IMR-90 (cell line): ENCODE measurements around the gene WDR62. TPM values are rescaled to one million over a fixed set of nuclear protein-coding genes. Genes with fewer than 3 reads are reported as not detected.

Source experiments
- ATAC-seq: fragments of 200-7000 bp; cut with Tn5 transposase; 2 replicates; pipeline ENCODE4 v1.9.1; 2020; ENCODE audit warnings: low read depth, mild to moderate bottlenecking, moderate library complexity
- BruUV-seq: library from RNA; stranded (reverse); fragments of 400-500 nt; replicated peaks from 2 replicates; lab custom pipeline; 2021; lab: Mats Ljungman, UMichigan
- CTCF ChIA-PET: fragments of 300-600 bp; formaldehyde crosslinking; extraction: SDS; loops from one replicate; lab custom pipeline; 2021; ENCODE audit warnings: antibody characterized with exemption; lab: Yijun Ruan, JAX
- POLR2A ChIA-PET: fragments of 300-600 bp; sonication (Branson Sonifier 250); formaldehyde crosslinking; loops from one replicate; lab custom pipeline; 2022; ENCODE audit warnings: antibody characterized with exemption; ENCODE audit not compliant: unreplicated experiment; lab: Charles Lee
- DNase-seq: peaks from one replicate; pipeline ENCODE4 v3.0.0; 2013
- H2AFZ ChIP-seq: replicated peaks from 2 replicates; pipeline ENCODE3; 2013; ENCODE audit warnings: low read length, mild to moderate bottlenecking; ENCODE audit not compliant: poor library complexity
- H2AK5ac ChIP-seq: 2 replicates; pipeline ENCODE4 v1.6.1; 2013; ENCODE audit warnings: low read depth, low read length, inconsistent platforms
- H2AK9ac ChIP-seq: replicated peaks from 2 replicates; pipeline ENCODE3; 2013; ENCODE audit warnings: mild to moderate bottlenecking, low read depth, low read length, moderate library complexity; ENCODE audit not compliant: poor library complexity
- H2BK120ac ChIP-seq: 2 replicates; pipeline ENCODE4 v1.6.1; 2013; ENCODE audit warnings: low read depth, low read length, inconsistent platforms
- H2BK15ac ChIP-seq: 3 replicates; pipeline ENCODE4 v1.6.1; 2013; ENCODE audit warnings: low read depth, low read length, inconsistent platforms
- H2BK20ac ChIP-seq: 2 replicates; pipeline ENCODE4 v1.6.1; 2013; ENCODE audit warnings: low read depth, mild to moderate bottlenecking, inconsistent platforms, low read length, moderate library complexity
- H2BK5ac ChIP-seq: 2 replicates; pipeline ENCODE4 v1.6.1; 2013; ENCODE audit warnings: mild to moderate bottlenecking, low read depth, low read length, inconsistent platforms; ENCODE audit not compliant: poor library complexity, severe bottlenecking
- H3K14ac ChIP-seq: replicated peaks from 2 replicates; pipeline ENCODE4 v1.6.1; 2013; ENCODE audit warnings: low read depth, low read length, inconsistent platforms
- H3K18ac ChIP-seq: 2 replicates; pipeline ENCODE4 v1.6.1; 2013; ENCODE audit warnings: low read depth, low read length, control low read depth
- H3K23ac ChIP-seq: 2 replicates; pipeline ENCODE4 v1.6.1; 2013; ENCODE audit warnings: low read depth, low read length, inconsistent platforms
- H3K27ac ChIP-seq: 2 replicates; pipeline ENCODE4 v1.5.1; 2013; ENCODE audit warnings: mild to moderate bottlenecking, control low read depth, low read length; ENCODE audit not compliant: insufficient read depth
- H3K27me3 ChIP-seq: 2 replicates; pipeline ENCODE4 v1.6.1; 2013; ENCODE audit warnings: low read length; ENCODE audit not compliant: control insufficient read depth, insufficient read depth
- H3K36me3 ChIP-seq: 2 replicates; pipeline ENCODE4 v1.6.1; 2013; ENCODE audit warnings: low read length, mixed read lengths; ENCODE audit not compliant: control insufficient read depth, insufficient read depth
- H3K4ac ChIP-seq: 2 replicates; pipeline ENCODE4 v1.6.1; 2013; ENCODE audit warnings: low read depth, low read length, inconsistent platforms
- H3K4me1 ChIP-seq: 2 replicates; pipeline ENCODE4 v1.6.1; 2013; ENCODE audit warnings: low read length, mixed read lengths; ENCODE audit not compliant: control insufficient read depth, insufficient read depth
- H3K4me2 ChIP-seq: 2 replicates; pipeline ENCODE4 v1.6.1; 2013; ENCODE audit warnings: low read depth, mild to moderate bottlenecking, control low read depth, low read length, moderate library complexity
- H3K4me3 ChIP-seq: 2 replicates; pipeline ENCODE4 v1.5.1; 2013; ENCODE audit warnings: low read depth, mild to moderate bottlenecking, control low read depth, low read length, moderate library complexity; ENCODE audit not compliant: insufficient read depth
- H3K56ac ChIP-seq: 2 replicates; pipeline ENCODE4 v1.6.1; 2013; ENCODE audit warnings: low read length, inconsistent platforms; ENCODE audit not compliant: insufficient read depth; ENCODE audit errors: extremely low read depth
- H3K79me1 ChIP-seq, 2 experiments: 2 replicates each; pipeline ENCODE4 v1.6.1; 2013; ENCODE audit warnings: low read length in 2 of 2, inconsistent platforms in 1 of 2, low read depth in 1 of 2
- H3K9ac ChIP-seq: 2 replicates; pipeline ENCODE4 v1.6.1; 2013; ENCODE audit warnings: low read depth, low read length, control low read depth
- H3K9me1 ChIP-seq: 2 replicates; pipeline ENCODE4 v1.6.1; 2013; ENCODE audit warnings: low read length, inconsistent platforms; ENCODE audit not compliant: insufficient read depth
- H3K9me3 ChIP-seq: 2 replicates; pipeline ENCODE4 v1.6.1; 2013; ENCODE audit warnings: low read length; ENCODE audit not compliant: control insufficient read depth, insufficient read depth
- H4K20me1 ChIP-seq: 2 replicates; pipeline ENCODE4 v1.6.1; 2013; ENCODE audit warnings: low read length, inconsistent platforms; ENCODE audit not compliant: insufficient read depth
- H4K5ac ChIP-seq: 2 replicates; pipeline ENCODE4 v1.6.1; 2013; ENCODE audit warnings: mild to moderate bottlenecking, low read depth, low read length, control low read depth
- H4K8ac ChIP-seq, 2 experiments: 2 replicates each; pipeline ENCODE4 v1.6.1; 2013; ENCODE audit warnings: low read depth in 2 of 2, low read length in 2 of 2, control low read depth in 1 of 2, inconsistent platforms in 1 of 2
- H4K91ac ChIP-seq: 2 replicates; pipeline ENCODE4 v1.6.1; 2013; ENCODE audit warnings: low read depth, low read length, inconsistent platforms; ENCODE audit not compliant: insufficient read depth
- BHLHE40 ChIP-seq: fragments of 150-350 bp; IDR thresholded peaks from 2 replicates; pipeline ENCODE4 v1.6.1; 2016; ENCODE audit warnings: mild to moderate bottlenecking, low read depth, low read length
- CEBPB ChIP-seq: IDR thresholded peaks from 2 replicates; pipeline ENCODE4 v1.6.1; 2012; ENCODE audit warnings: low read depth, low read length, improper control_type of control experiment
- CHD1 ChIP-seq: IDR thresholded peaks from 2 replicates; pipeline ENCODE4 v1.6.1; 2012; ENCODE audit warnings: low read depth, low read length, improper control_type of control experiment
- ELK1 ChIP-seq: fragments of 150-350 bp; IDR thresholded peaks from 2 replicates; pipeline ENCODE4 v1.6.1; 2016; ENCODE audit warnings: low read depth, mild to moderate bottlenecking, low read length, moderate library complexity, borderline replicate concordance
- MAFK ChIP-seq: IDR thresholded peaks from 2 replicates; pipeline ENCODE4 v1.6.1; 2012; ENCODE audit warnings: low read depth, low read length, improper control_type of control experiment
- MAZ ChIP-seq: IDR thresholded peaks from 2 replicates; pipeline ENCODE4 v1.6.1; 2012; ENCODE audit warnings: low read depth, mild to moderate bottlenecking, low read length, improper control_type of control experiment, moderate library complexity, borderline replicate concordance
- NFE2L2 ChIP-seq: fragments of 150-350 bp; IDR thresholded peaks from 2 replicates; pipeline ENCODE4 v1.6.1; 2016; ENCODE audit warnings: low read depth, mild to moderate bottlenecking, low read length
- POLR2A ChIP-seq: IDR thresholded peaks from 2 replicates; pipeline ENCODE4 v1.6.1; 2012; ENCODE audit warnings: mild to moderate bottlenecking, low read depth, low read length
- RAD21 ChIP-seq: IDR thresholded peaks from 2 replicates; pipeline ENCODE4 v1.6.1; 2012; ENCODE audit warnings: low read length, improper control_type of control experiment
- RCOR1 ChIP-seq: IDR thresholded peaks from 2 replicates; pipeline ENCODE4 v1.6.1; 2012; ENCODE audit warnings: mild to moderate bottlenecking, low read length, improper control_type of control experiment; ENCODE audit not compliant: insufficient replicate concordance
- RFX5 ChIP-seq: IDR thresholded peaks from 2 replicates; pipeline ENCODE4 v1.8.0; 2012; ENCODE audit warnings: low read depth, mild to moderate bottlenecking, low read length, moderate library complexity
- USF2 ChIP-seq: fragments of 150-350 bp; IDR thresholded peaks from 2 replicates; pipeline ENCODE4 v1.6.1; 2017; ENCODE audit warnings: mild to moderate bottlenecking, antibody characterized with exemption, low read length, low read depth
- WGBS, 2 experiments: methylation state at CpG; one replicate each; pipeline versions ENCODE4 v1.1.5 to v1.1.7; 2013; ENCODE audit warnings: missing lambda C conversion rate in 2 of 2; ENCODE audit not compliant: insufficient read length in 1 of 2; ENCODE audit errors: extremely low coverage in 2 of 2; 5-methylcytosine and 5-hydroxymethylcytosine counted together
- dilution Hi-C: fragments of 300-500 bp; cut with HindIII; formaldehyde crosslinking; loops from one replicate; pipeline ENCODE4 v1.14.3; 2018; ENCODE audit warnings: low sequenced_read_pairs; ENCODE audit not compliant: unreplicated experiment
- in situ Hi-C: fragments of 300-500 bp; cut with MboI; formaldehyde crosslinking; loops from 3 replicates; pipeline ENCODE4 v1.14.3; 2019; ENCODE audit warnings: low sequenced_read_pairs, inconsistent platforms, mixed read lengths
- intact Hi-C: fragments of 100-400 bp; cut with micrococcal nuclease; formaldehyde crosslinking; loops from 2 replicates; pipeline ENCODE4 v1.10.0; 2022
- polyA plus RNA-seq, 3 experiments: library from polyadenylated mRNA; depleted of rRNA; stranded (reverse); fragments of >200 nt; gene quantifications; 2 replicates each; pipeline ENCODE4 v1.2.3, GENCODE V29; 2012; ENCODE audit warnings: low replicate concordance in 1 of 3
- total RNA-seq: library from RNA; depleted of rRNA; stranded (reverse); fragments of >200 nt; gene quantifications from 2 replicates; pipeline ENCODE4 v1.2.3, GENCODE V29; 2012

The WDR62 gene
- total and polyA plus RNA-seq, 2 of the 4 experiments (the other 2 are of a cell fraction): 4.5 to 7.0 TPM

- no peaks in the 10 kb centered on the region for H4K20me1 ChIP-seq
- in situ Hi-C loops: no loop called here
- H3K18ac ChIP-seq: no peak overlapping the region
- H2BK15ac ChIP-seq: no peak overlapping the region
- no peak overlapping the region for H2AK5ac ChIP-seq
- H3K4me2 ChIP-seq: no peak overlapping the region
- H3K56ac ChIP-seq: no peak overlapping the region
- intact Hi-C loops: no loop called here
- H3K4me3 ChIP-seq: no peak overlapping the region
- BruUV-seq: no TSS peak
- H3K9me3 ChIP-seq: no peaks in the 10 kb centered on the region
- 0 out of 2 replicates have a peak, but pooled peaks cover 2% of the 10 kb centered on the region for H3K9me1 ChIP-seq
- no peak for TF ChIP-seq USF2
- no peak for TF ChIP-seq ELK1
- no peak for TF ChIP-seq MAZ
- no peak for TF ChIP-seq RCOR1
- no peak for TF ChIP-seq MAFK
- TF ChIP-seq NFE2L2: no peak
- TF ChIP-seq RAD21: no peak
- TF ChIP-seq BHLHE40: no peak
- no peak for TF ChIP-seq CEBPB
- TF ChIP-seq CHD1: no peak
- TF ChIP-seq RFX5: no peak
- no peak for TF ChIP-seq POLR2A
- H3K4me1 ChIP-seq: no peaks in the 10 kb centered on the region
- no peak overlapping the region for H3K4ac ChIP-seq
- H4K91ac ChIP-seq: no peak overlapping the region
- H4K8ac ChIP-seq: no peak overlapping the region
- H3K14ac ChIP-seq: no peak overlapping the region
- no peak overlapping the region for H2BK120ac ChIP-seq
- no peak for DNase-seq
- H3K79me1 ChIP-seq: no peaks in the 10 kb centered on the region
- H2AK9ac ChIP-seq: no peak overlapping the region
- no peak overlapping the region for H2AFZ ChIP-seq
- H3K9ac ChIP-seq: no peak overlapping the region
- no peak overlapping the region for H4K5ac ChIP-seq
- ATAC-seq: no peak
- no peaks in the 10 kb centered on the region for H3K27me3 ChIP-seq
- CTCF ChIA-PET: no interaction called here
- no CpG with 5 or more reads among the region's 6 CpGs for WGBS, 2 experiments
- H3K27ac ChIP-seq: no peak overlapping the region
- dilution Hi-C loops: no loop called here
- POLR2A ChIA-PET: no interaction called here
- no peak overlapping the region for H3K23ac ChIP-seq
- no peak overlapping the region for H2BK5ac ChIP-seq
- no peak overlapping the region for H2BK20ac ChIP-seq
- H3K36me3 ChIP-seq: peaks cover 11% of the 10 kb centered on the region
Measured at GRCh38 chr19:36093687-36094086, 39.0 kb downstream of the WDR62 start.
